Testis (tissue), 3 donors: ENCODE measurements around the gene FST. TPM values are rescaled to one million over a fixed set of nuclear protein-coding genes. Genes with fewer than 3 reads are reported as not detected.

Experiments
- DNase-seq: peaks from one replicate; pipeline ENCODE4 v3.0.0-alpha.2; 2019
- H3K27ac ChIP-seq, 2 donors: fragments of 200-600 bp; sonication (generic); one replicate each; pipeline ENCODE4 v1.5.1; 2019
- H3K27me3 ChIP-seq: fragments of 200-600 bp; sonication (generic); one replicate; pipeline ENCODE4 v1.5.1; 2019
- H3K36me3 ChIP-seq: fragments of 200-600 bp; sonication (generic); one replicate; pipeline ENCODE4 v1.5.1; 2017; ENCODE audit warnings: low read depth; ENCODE audit errors: missing control alignments
- H3K4me1 ChIP-seq: fragments of 200-600 bp; sonication (generic); one replicate; pipeline ENCODE4 v1.5.1; 2019
- H3K4me3 ChIP-seq, 2 donors: fragments of 200-600 bp; sonication (generic); one replicate each; pipeline ENCODE4 v1.5.1; 2017 to 2019
- H3K9me3 ChIP-seq: fragments of 200-600 bp; sonication (generic); one replicate; pipeline ENCODE4 v1.5.1; 2017
- CTCF ChIP-seq, 3 experiments: fragments of 450-650 bp in 2 of 3; fragments of 200-600 bp in 1 of 3; sonication (generic) in 1 of 3; IDR thresholded peaks; one replicate each; pipeline ENCODE4 v1.5.1; 2016 to 2019; ENCODE audit warnings: antibody characterized with exemption in 3 of 3, mild to moderate bottlenecking in 2 of 3, moderate library complexity in 1 of 3
- POLR2A ChIP-seq: fragments of 450-650 bp; IDR thresholded peaks from one replicate; pipeline ENCODE4 v1.6.1; 2017; ENCODE audit warnings: antibody characterized with exemption, mild to moderate bottlenecking, moderate library complexity
- WGBS, 2 donors: methylation state at CpG; one replicate each; pipeline ENCODE4 v1.1.5; 2018; 5-methylcytosine and 5-hydroxymethylcytosine counted together
- intact Hi-C: fragments of 100-400 bp; cut with DNase I; formaldehyde crosslinking; loops from one replicate; pipeline ENCODE4 v1.15.1; 2023; ENCODE audit warnings: low total_unique reads
- polyA plus RNA-seq: library from polyadenylated mRNA; stranded (reverse); fragments of 350-450 nt; fragmentation: Illumina TruSeq; extraction: RNeasy Lipid Tissue Mini Kit (QIAGEN cat#74804); gene quantifications from one replicate; pipeline ENCODE4 v1.2.3, GENCODE V29; 2014; ENCODE audit warnings: low read depth, low replicate concordance; ENCODE audit not compliant: insufficient read depth
- total RNA-seq, 2 donors: library from RNA; depleted of rRNA; stranded (reverse); fragments of >200 nt; gene quantifications; one replicate each; pipeline ENCODE4 v1.2.3, GENCODE V29; 2016

The FST gene
- total and polyA plus RNA-seq, 3 donors from 2014 or later, result 8.0 to 9.3 (median 8.7) TPM

- H3K4me3 ChIP-seq, result no peak overlapping the region
- H3K9me3 ChIP-seq, result no peaks in the 10 kb centered on the region
- intact Hi-C loops, result no loop called here
- 56 to 64% methylated on average over 2 of the region's 2 CpGs for WGBS, 2 donors
- no peak overlapping the region for H3K27ac ChIP-seq
- no peak for TF ChIP-seq POLR2A
- no peak for TF ChIP-seq CTCF (IDR thresholded peaks at IDR 0.05)
- H3K36me3 ChIP-seq, result no peaks in the 10 kb centered on the region
- DNase-seq, result no peak
- no peaks in the 10 kb centered on the region for H3K27me3 ChIP-seq
- no peaks in the 10 kb centered on the region for H3K4me1 ChIP-seq
Measured at GRCh38 chr5:53446908-53447307, 33.5 kb upstream of the FST start.

- H3K27me3 ChIP-seq, result no peaks in the 10 kb centered on the region
- no peaks in the 10 kb centered on the region for H3K9me3 ChIP-seq
- intact Hi-C loops, result no loop called here
- H3K36me3 ChIP-seq, result no peaks in the 10 kb centered on the region
- DNase-seq, result no peak
- TF ChIP-seq POLR2A, result no peak
- no peak for TF ChIP-seq CTCF (IDR thresholded peaks at IDR 0.05)
- H3K4me1 ChIP-seq, result no peaks in the 10 kb centered on the region
- H3K27ac ChIP-seq, result no peak overlapping the region
- no peak overlapping the region for H3K4me3 ChIP-seq
- 89 to 97% methylated on average over 1 of the region's 1 CpG for WGBS, 2 donors
Measured at GRCh38 chr5:53448851-53449250, 31.6 kb upstream of the FST start.

GRCh38 chr5:53453898-53454718 lies 26.3 kb upstream of the FST start:
- no peak for DNase-seq
- no peaks in the 10 kb centered on the region for H3K4me1 ChIP-seq
- no peak overlapping the region for H3K4me3 ChIP-seq
- no peaks in the 10 kb centered on the region for H3K36me3 ChIP-seq
- WGBS, 2 donors, result 15 to 55% methylated on average over 1 of the region's 1 CpG
- H3K27me3 ChIP-seq, result no peaks in the 10 kb centered on the region
- TF ChIP-seq CTCF (IDR thresholded peaks at IDR 0.05) (no peak), POLR2A (no peak)
- intact Hi-C loops, result no loop called here
- H3K9me3 ChIP-seq, result no peaks in the 10 kb centered on the region
- no peak overlapping the region for H3K27ac ChIP-seq

GRCh38 chr5:53454719-53455000 lies 25.8 kb upstream of the FST start:
- 73% methylated on average over 1 of the region's 1 CpG for WGBS, 2 donors
- Histone ChIP-seq H3K9me3 (no peaks in the 10 kb centered on the region), H3K4me3 (no peak overlapping the region), H3K36me3 (no peaks in the 10 kb centered on the region), H3K27me3 (no peaks in the 10 kb centered on the region), H3K27ac (no peak overlapping the region), H3K4me1 (no peaks in the 10 kb centered on the region)
- TF ChIP-seq POLR2A (no peak), CTCF (IDR thresholded peaks at IDR 0.05) (no peak)
- no peak for DNase-seq
- intact Hi-C loops, result no loop called here

- H3K9me3 ChIP-seq, result no peaks in the 10 kb centered on the region
- H3K27me3 ChIP-seq, result no peaks in the 10 kb centered on the region
- no peaks in the 10 kb centered on the region for H3K4me1 ChIP-seq
- 85% methylated on average over 2 of the region's 2 CpGs for WGBS, 2 donors
- H3K36me3 ChIP-seq, result no peaks in the 10 kb centered on the region
- intact Hi-C loops, result no loop called here
- no peak overlapping the region for H3K4me3 ChIP-seq
- no peak for TF ChIP-seq CTCF (IDR thresholded peaks at IDR 0.05)
- H3K27ac ChIP-seq, result no peak overlapping the region
- DNase-seq, result no peak
Measured at GRCh38 chr5:53456366-53456765, 24.1 kb upstream of the FST start.
